Mucosa of stomach (tissue), 1 donor: ENCODE data around the gene ZNF682.
"Not testable (repeated sequence)": the region's sequence is repeated elsewhere in the genome, so short reads cannot be mapped to it uniquely, and the experiment has no call there.

Source experiments
- H3K27me3 ChIP-seq: one replicate; pipeline ENCODE4 v1.7.0; 2013; ENCODE audit warnings: mild to moderate bottlenecking, low read length; ENCODE audit not compliant: control insufficient read depth, insufficient read depth
- H3K36me3 ChIP-seq: one replicate; pipeline ENCODE4 v1.7.0; 2013; ENCODE audit warnings: low read length; ENCODE audit not compliant: control insufficient read depth, insufficient read depth
- H3K4me1 ChIP-seq: one replicate; pipeline ENCODE4 v1.7.0; 2013; ENCODE audit warnings: mild to moderate bottlenecking, low read length; ENCODE audit not compliant: control insufficient read depth, insufficient read depth
- H3K4me3 ChIP-seq: one replicate; pipeline ENCODE4 v1.7.0; 2013; ENCODE audit warnings: low read length
- H3K9ac ChIP-seq: one replicate; pipeline ENCODE4 v1.7.0; 2013; ENCODE audit warnings: mild to moderate bottlenecking, low read length, moderate library complexity
- H3K9me3 ChIP-seq: one replicate; pipeline ENCODE4 v1.7.0; 2013; ENCODE audit warnings: mild to moderate bottlenecking, low read length, moderate library complexity; ENCODE audit not compliant: control insufficient read depth
- donor health status: Pancreatic carcinoma.

ZNF682 gene

GRCh38 chr19:19964416-19964815 is 74.9 kb downstream of the ZNF682 start:
- H3K4me1 ChIP-seq: no peaks in the 10 kb centered on the region
- H3K4me3 ChIP-seq: no peak overlapping the region
- H3K36me3 ChIP-seq: no peaks in the 10 kb centered on the region
- H3K27me3 ChIP-seq: no peaks in the 10 kb centered on the region
- no peak overlapping the region for H3K9ac ChIP-seq
- H3K9me3 ChIP-seq: no peaks in the 10 kb centered on the region

GRCh38 chr19:19959151-19959799 is 80.0 kb downstream of the ZNF682 start:
- not testable (repeated sequence) for H3K4me1 ChIP-seq, H3K27me3 ChIP-seq, H3K9me3 ChIP-seq, H3K4me3 ChIP-seq, H3K36me3 ChIP-seq, H3K9ac ChIP-seq

GRCh38 chr19:19957766-19958165 is 81.5 kb downstream of the ZNF682 start:
- not testable (repeated sequence) for H3K27me3 ChIP-seq, H3K36me3 ChIP-seq, H3K9me3 ChIP-seq, H3K9ac ChIP-seq, H3K4me3 ChIP-seq, H3K4me1 ChIP-seq

- Histone ChIP-seq H3K27me3 (no peaks in the 10 kb centered on the region), H3K36me3 (no peaks in the 10 kb centered on the region), H3K4me3 (no peak overlapping the region), H3K4me1 (no peaks in the 10 kb centered on the region), H3K9me3 (no peaks in the 10 kb centered on the region), H3K9ac (no peak overlapping the region)
Observed at GRCh38 chr19:19956434-19957075, 82.8 kb downstream of the ZNF682 start.

GRCh38 chr19:19955208-19955607 is 84.1 kb downstream of the ZNF682 start:
- Histone ChIP-seq H3K4me3 (no peak overlapping the region), H3K4me1 (no peaks in the 10 kb centered on the region), H3K36me3 (no peaks in the 10 kb centered on the region), H3K9ac (no peak overlapping the region), H3K27me3 (no peaks in the 10 kb centered on the region), H3K9me3 (no peaks in the 10 kb centered on the region)
